ENCODE measurements around the gene NOS1.
"Not testable (repeated sequence)": the region's sequence is repeated elsewhere in the genome, so short reads cannot be mapped to it uniquely, and the experiment has no call there.

DNA sequence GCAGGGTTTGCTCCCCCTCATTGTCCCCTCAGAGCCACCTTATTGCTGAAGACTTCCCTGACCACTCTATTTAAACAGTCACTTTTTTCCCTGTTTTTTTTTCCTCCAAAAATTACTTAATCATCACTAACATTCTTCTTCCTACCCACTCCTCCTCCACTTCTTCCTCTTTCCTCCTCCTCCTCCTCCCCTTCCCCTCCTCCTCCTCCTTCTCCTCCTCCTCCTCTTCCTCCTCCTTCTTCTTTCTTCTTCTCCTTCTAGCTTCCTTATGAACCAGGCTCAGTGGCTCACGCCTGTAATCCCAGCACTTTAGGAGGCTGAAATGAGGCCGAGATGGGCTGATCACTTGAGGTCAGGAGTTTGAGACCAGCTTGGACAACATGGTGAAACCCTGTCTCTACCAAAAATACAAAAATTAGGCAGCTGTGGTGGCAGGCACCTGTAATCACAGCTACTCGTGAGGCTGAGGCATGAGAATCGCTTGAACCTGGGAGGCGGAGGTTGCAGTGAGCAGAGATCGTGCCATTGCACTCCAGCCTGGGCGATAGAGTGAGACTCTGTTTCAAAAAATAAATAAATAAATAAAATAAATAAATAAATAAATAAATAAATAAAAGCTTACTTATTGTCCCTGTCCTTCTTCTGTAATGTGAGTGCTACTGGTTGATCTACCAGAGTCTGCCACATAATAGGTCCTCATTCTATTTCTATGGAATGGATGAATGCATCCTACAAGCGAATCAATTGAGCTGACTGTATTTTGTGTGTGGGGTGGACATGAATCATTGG is 161.3 kb downstream of the NOS1 start:
- not testable (repeated sequence) for TF ChIP-seq POLR2AphosphoS5 (IDR thresholded peaks at IDR 0.05; ENCODE audit: low read depth); EZH2phosphoT487 (IDR thresholded peaks at IDR 0.05; ENCODE audit: unreplicated experiment); EZH2 (IDR thresholded peaks at IDR 0.05; ENCODE audit: low read depth, unreplicated experiment)
- TF ChIP-seq, protein P1, sequence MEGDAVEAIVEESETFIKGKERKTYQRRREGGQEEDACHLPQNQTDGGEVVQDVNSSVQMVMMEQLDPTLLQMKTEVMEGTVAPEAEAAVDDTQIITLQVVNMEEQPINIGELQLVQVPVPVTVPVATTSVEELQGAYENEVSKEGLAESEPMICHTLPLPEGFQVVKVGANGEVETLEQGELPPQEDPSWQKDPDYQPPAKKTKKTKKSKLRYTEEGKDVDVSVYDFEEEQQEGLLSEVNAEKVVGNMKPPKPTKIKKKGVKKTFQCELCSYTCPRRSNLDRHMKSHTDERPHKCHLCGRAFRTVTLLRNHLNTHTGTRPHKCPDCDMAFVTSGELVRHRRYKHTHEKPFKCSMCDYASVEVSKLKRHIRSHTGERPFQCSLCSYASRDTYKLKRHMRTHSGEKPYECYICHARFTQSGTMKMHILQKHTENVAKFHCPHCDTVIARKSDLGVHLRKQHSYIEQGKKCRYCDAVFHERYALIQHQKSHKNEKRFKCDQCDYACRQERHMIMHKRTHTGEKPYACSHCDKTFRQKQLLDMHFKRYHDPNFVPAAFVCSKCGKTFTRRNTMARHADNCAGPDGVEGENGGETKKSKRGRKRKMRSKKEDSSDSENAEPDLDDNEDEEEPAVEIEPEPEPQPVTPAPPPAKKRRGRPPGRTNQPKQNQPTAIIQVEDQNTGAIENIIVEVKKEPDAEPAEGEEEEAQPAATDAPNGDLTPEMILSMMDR (conservative IDR thresholded peaks at IDR 0.05; ENCODE audit: low read depth in 2 of 2), result not testable (repeated sequence)
- TF ChIP-seq, protein P2, sequence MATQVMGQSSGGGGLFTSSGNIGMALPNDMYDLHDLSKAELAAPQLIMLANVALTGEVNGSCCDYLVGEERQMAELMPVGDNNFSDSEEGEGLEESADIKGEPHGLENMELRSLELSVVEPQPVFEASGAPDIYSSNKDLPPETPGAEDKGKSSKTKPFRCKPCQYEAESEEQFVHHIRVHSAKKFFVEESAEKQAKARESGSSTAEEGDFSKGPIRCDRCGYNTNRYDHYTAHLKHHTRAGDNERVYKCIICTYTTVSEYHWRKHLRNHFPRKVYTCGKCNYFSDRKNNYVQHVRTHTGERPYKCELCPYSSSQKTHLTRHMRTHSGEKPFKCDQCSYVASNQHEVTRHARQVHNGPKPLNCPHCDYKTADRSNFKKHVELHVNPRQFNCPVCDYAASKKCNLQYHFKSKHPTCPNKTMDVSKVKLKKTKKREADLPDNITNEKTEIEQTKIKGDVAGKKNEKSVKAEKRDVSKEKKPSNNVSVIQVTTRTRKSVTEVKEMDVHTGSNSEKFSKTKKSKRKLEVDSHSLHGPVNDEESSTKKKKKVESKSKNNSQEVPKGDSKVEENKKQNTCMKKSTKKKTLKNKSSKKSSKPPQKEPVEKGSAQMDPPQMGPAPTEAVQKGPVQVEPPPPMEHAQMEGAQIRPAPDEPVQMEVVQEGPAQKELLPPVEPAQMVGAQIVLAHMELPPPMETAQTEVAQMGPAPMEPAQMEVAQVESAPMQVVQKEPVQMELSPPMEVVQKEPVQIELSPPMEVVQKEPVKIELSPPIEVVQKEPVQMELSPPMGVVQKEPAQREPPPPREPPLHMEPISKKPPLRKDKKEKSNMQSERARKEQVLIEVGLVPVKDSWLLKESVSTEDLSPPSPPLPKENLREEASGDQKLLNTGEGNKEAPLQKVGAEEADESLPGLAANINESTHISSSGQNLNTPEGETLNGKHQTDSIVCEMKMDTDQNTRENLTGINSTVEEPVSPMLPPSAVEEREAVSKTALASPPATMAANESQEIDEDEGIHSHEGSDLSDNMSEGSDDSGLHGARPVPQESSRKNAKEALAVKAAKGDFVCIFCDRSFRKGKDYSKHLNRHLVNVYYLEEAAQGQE (IDR thresholded peaks at IDR 0.05; ENCODE audit: unreplicated experiment), result not testable (repeated sequence)
